Measurements from ENCODE around the gene CYP27B1. TPM values are rescaled to one million over a fixed set of nuclear protein-coding genes. Genes with fewer than 3 reads are reported as not detected.

CYP27B1 gene
- total and polyA plus RNA-seq, 2 experiments from 2014 or later, result 1.1 to 2.7 TPM

GRCh38 chr12:57716305-57716704, 50.6 kb downstream of the CYP27B1 start:
- Histone ChIP-seq H3K4me3 (no peak overlapping the region), H3K9me2 (ENCODE audit: insufficient read depth) (no peaks in the 10 kb centered on the region), H4K20me1 (replicated peaks; ENCODE audit: insufficient read depth) (no peaks in the 10 kb centered on the region), H3K27me3 (ENCODE audit: insufficient read depth) (no peaks in the 10 kb centered on the region), H3K4me2 (no peak overlapping the region), H3K36me3 (ENCODE audit: insufficient read depth) (peaks cover 6% of the 10 kb centered on the region; the same call in 1 of the 2 replicates), H3F3A (replicated peaks; ENCODE audit: low read depth) (no peaks in the 10 kb centered on the region), H2AFZ (no peak overlapping the region), H3K4me1 (ENCODE audit: insufficient read depth) (no peaks in the 10 kb centered on the region), H3K27ac (ENCODE audit: low read depth) (no peak overlapping the region), H3K79me2 (replicated peaks; ENCODE audit: insufficient read depth) (no peaks in the 10 kb centered on the region)
- ATAC-seq (no peak), DNase-seq (ENCODE audit: low spot score) (no peak)
- H3K36me3 Mint-ChIP-seq (ENCODE audit: low read depth), result peaks cover 19% of the 10 kb centered on the region
- no peak overlapping the region for H3K27ac Mint-ChIP-seq
- no peaks in the 10 kb centered on the region for H3K9me3 Mint-ChIP-seq
- H3K4me1 Mint-ChIP-seq, result no peaks in the 10 kb centered on the region; the same call in 2 of the 3 replicates
- no peak overlapping the region for H3K4me3 Mint-ChIP-seq
- TF ChIP-seq ETS1 (IDR thresholded peaks at IDR 0.05) (no peak), REST (IDR thresholded peaks at IDR 0.05; ENCODE audit: unreplicated experiment) (no peak), ZNF462 (CRISPR knock-in tag; IDR thresholded peaks at IDR 0.05) (no peak), CTCF (conservative IDR thresholded peaks at IDR 0.05; ENCODE audit: low read depth in 2 of 2) (no peak), STAT1 (IDR thresholded peaks at IDR 0.05; ENCODE audit: unreplicated experiment) (no peak), EZH2 (IDR thresholded peaks at IDR 0.05; ENCODE audit: low read depth, unreplicated experiment) (no peak), POLR2AphosphoS5 (IDR thresholded peaks at IDR 0.05; ENCODE audit: low read depth) (no peak), NANOG (IDR thresholded peaks at IDR 0.05; ENCODE audit: borderline replicate concordance) (no peak), ZNF331 (CRISPR knock-in tag; IDR thresholded peaks at IDR 0.05; ENCODE audit: low read depth) (no peak), CREB1 (CRISPR knock-in tag; IDR thresholded peaks at IDR 0.05; ENCODE audit: low read depth) (no peak), EZH2phosphoT487 (IDR thresholded peaks at IDR 0.05; ENCODE audit: unreplicated experiment) (no peak), ZNF114 (CRISPR knock-in tag; IDR thresholded peaks at IDR 0.05) (no peak)
- peaks cover 3% of the 10 kb centered on the region for H3K27me3 Mint-ChIP-seq (ENCODE audit: insufficient read depth, low read depth, poor library complexity)
